K562 (cell line): ENCODE data around the gene TRPV6. TPM values are rescaled to one million over a fixed set of nuclear protein-coding genes. Genes with fewer than 3 reads are reported as not detected.

ENCODE experiments used
- ARHGAP35 ChIP-seq: fragments of 450-650 bp; IDR thresholded peaks from 2 replicates; pipeline ENCODE4 v1.6.1; 2018; ENCODE audit not compliant: partially characterized antibody
- BCOR ChIP-seq: fragments of 450-650 bp; IDR thresholded peaks from 2 replicates; pipeline ENCODE4 v1.6.1; 2016
- ELF1 ChIP-seq: fragments of 200-800 bp; sonication (Bioruptor generic); IDR thresholded peaks from 2 replicates; pipeline ENCODE4 v1.6.1; 2016; ENCODE audit warnings: missing genetic modification characterization, missing compliant biosample characterization
- GATA2 ChIP-seq: sonication (generic); formaldehyde crosslinking; IDR thresholded peaks from 2 replicates; pipeline ENCODE4 v1.4.0; 2020; ENCODE audit warnings: mild to moderate bottlenecking, missing genetic modification reagents
- MAFF ChIP-seq: IDR thresholded peaks from 2 replicates; pipeline ENCODE4 v1.6.1; 2012; ENCODE audit warnings: low read length, improper control_type of control experiment
- MBD2 ChIP-seq: sonication (generic); IDR thresholded peaks from 2 replicates; pipeline ENCODE4 v1.6.1; 2016; ENCODE audit warnings: low read depth, borderline replicate concordance
- PHTF2 ChIP-seq: fragments of 250-450 bp; sonication (Bioruptor Pico); IDR thresholded peaks from 2 replicates; pipeline ENCODE4 v1.5.0; 2021; ENCODE audit warnings: mild to moderate bottlenecking
- SREBF2 ChIP-seq: sonication (generic); formaldehyde crosslinking; IDR thresholded peaks from 2 replicates; pipeline ENCODE4 v1.4.0; 2020; ENCODE audit warnings: mild to moderate bottlenecking, missing genetic modification reagents
- ZFP30 ChIP-seq: fragments of 250-450 bp; sonication (Bioruptor Pico); IDR thresholded peaks from 2 replicates; pipeline ENCODE4 v1.8.0; 2022; ENCODE audit warnings: moderate library complexity, mild to moderate bottlenecking, inconsistent platforms, borderline replicate concordance
- ZNF384 ChIP-seq: IDR thresholded peaks from 2 replicates; pipeline ENCODE4 v1.6.1; 2012; ENCODE audit warnings: low read depth, low read length, improper control_type of control experiment
- ZNF589 ChIP-seq: fragments of 200-800 bp; sonication (Bioruptor generic); IDR thresholded peaks from 2 replicates; pipeline ENCODE4 v1.6.1; 2016; ENCODE audit warnings: low read depth, missing genetic modification characterization, missing compliant biosample characterization
- polyA plus RNA-seq, 8 experiments: library from polyadenylated mRNA; depleted of rRNA in 4 of 8; stranded (reverse) in 5 of 8; unstranded in 3 of 8; fragments of >200 nt; fragmentation: Nextera tagmentation in 2 of 8; fragmentation: Illumina TruSeq in 1 of 8; extraction: Ambion mirVana in 2 of 8; extraction: Trizol in 1 of 8; gene quantifications; 2 replicates each; pipeline versions ENCODE4 v1.2.1 to v1.2.3, GENCODE V29; 2011 to 2014; ENCODE audit warnings: inconsistent platforms in 1 of 8, missing spikeins in 1 of 8
- total RNA-seq, 7 experiments: library from RNA; depleted of rRNA in 6 of 7; stranded (reverse); fragments of >200 nt in 6 of 7; fragmentation: Illumina TruSeq in 2 of 7; extraction: Trizol in 2 of 7; gene quantifications; 2 replicates each; pipeline versions ENCODE4 v1.2.1 to v1.2.3, GENCODE V29; 2011 to 2021; ENCODE audit warnings: low replicate concordance in 1 of 7
- TF ChIP-seq, protein P1 (sequence below): sonication (generic); formaldehyde crosslinking; IDR thresholded peaks from 2 replicates; pipeline ENCODE4 v1.8.0; 2022; ENCODE audit warnings: mild to moderate bottlenecking, missing genetic modification reagents, borderline replicate concordance
- TF ChIP-seq, protein P2 (sequence below): fragments of 450-650 bp; formaldehyde crosslinking; IDR thresholded peaks from 2 replicates; pipeline ENCODE4 v1.4.0; 2020; ENCODE audit warnings: mild to moderate bottlenecking, moderate library complexity
- TF ChIP-seq, protein P3 (sequence below): fragments of 450-650 bp; formaldehyde crosslinking; IDR thresholded peaks from 2 replicates; pipeline ENCODE4 v1.4.0; 2020; ENCODE audit warnings: mild to moderate bottlenecking, moderate library complexity
- TF ChIP-seq, protein P4 (sequence below): sonication (generic); formaldehyde crosslinking; IDR thresholded peaks from 2 replicates; pipeline ENCODE4 v1.8.0; 2022; ENCODE audit warnings: mild to moderate bottlenecking, low read depth, missing genetic modification reagents
- TF ChIP-seq, protein P5 (sequence below): fragments of 450-650 bp; conservative IDR thresholded peaks from 2 replicates; pipeline ENCODE4 v1.6.1; 2016; ENCODE audit warnings: missing genetic modification characterization, low read depth, mild to moderate bottlenecking, control low read depth, missing compliant biosample characterization
- TF ChIP-seq, protein P6 (sequence below), 2 experiments: IDR thresholded peaks; 2 replicates each; pipeline ENCODE4 v1.6.1; 2012; ENCODE audit warnings: improper control_type of control experiment in 2 of 2, low read depth in 2 of 2, low read length in 2 of 2, borderline replicate concordance in 1 of 2
- TF ChIP-seq, protein P7 (sequence below): fragments of 450-650 bp; formaldehyde crosslinking; IDR thresholded peaks from 2 replicates; pipeline ENCODE4 v1.4.0; 2022; ENCODE audit warnings: mild to moderate bottlenecking, moderate library complexity

Gene TRPV6
- total and polyA plus RNA-seq, 9 of the 15 experiments (the other 6 are each of a cell fraction or from before 2014, with no cell fraction given) = 0.04 to 0.36 (median 0.11) TPM

DNA sequence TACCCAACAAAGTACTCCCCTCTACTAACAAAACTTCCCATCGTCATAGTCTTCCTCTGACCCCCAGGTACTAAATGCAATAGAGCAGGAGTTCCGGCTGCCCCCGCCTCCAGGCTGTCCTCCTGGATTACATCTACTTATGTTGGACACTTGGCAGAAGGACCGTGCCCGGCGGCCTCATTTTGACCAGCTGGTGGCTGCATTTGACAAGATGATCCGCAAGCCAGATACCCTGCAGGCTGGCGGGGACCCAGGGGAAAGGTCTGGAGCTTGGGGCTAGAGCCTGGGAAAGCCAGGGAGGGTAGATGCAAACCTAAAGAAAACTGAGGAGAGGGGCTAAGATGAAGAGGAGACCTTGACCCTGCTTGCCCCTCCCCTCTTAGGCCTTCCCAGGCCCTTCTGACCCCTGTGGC lies 15.4 kb downstream of the TRPV6 start (continued):
- TF ChIP-seq, protein P1, sequence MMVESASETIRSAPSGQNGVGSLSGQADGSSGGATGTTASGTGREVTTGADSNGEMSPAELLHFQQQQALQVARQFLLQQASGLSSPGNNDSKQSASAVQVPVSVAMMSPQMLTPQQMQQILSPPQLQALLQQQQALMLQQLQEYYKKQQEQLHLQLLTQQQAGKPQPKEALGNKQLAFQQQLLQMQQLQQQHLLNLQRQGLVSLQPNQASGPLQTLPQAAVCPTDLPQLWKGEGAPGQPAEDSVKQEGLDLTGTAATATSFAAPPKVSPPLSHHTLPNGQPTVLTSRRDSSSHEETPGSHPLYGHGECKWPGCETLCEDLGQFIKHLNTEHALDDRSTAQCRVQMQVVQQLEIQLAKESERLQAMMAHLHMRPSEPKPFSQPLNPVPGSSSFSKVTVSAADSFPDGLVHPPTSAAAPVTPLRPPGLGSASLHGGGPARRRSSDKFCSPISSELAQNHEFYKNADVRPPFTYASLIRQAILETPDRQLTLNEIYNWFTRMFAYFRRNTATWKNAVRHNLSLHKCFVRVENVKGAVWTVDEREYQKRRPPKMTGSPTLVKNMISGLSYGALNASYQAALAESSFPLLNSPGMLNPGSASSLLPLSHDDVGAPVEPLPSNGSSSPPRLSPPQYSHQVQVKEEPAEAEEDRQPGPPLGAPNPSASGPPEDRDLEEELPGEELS (CRISPR knock-in tag) = no peak
- TF ChIP-seq MAFF (no peak), MBD2 (no peak), ZNF384 (no peak), GATA2 (no peak), ZNF589 (CRISPR knock-in tag) (no peak), ZFP30 (no peak), BCOR (peak; percentile 77), ARHGAP35 (no peak), PHTF2 (no peak), ELF1 (no peak), SREBF2 (CRISPR knock-in tag) (no peak)
- TF ChIP-seq, protein P2, sequence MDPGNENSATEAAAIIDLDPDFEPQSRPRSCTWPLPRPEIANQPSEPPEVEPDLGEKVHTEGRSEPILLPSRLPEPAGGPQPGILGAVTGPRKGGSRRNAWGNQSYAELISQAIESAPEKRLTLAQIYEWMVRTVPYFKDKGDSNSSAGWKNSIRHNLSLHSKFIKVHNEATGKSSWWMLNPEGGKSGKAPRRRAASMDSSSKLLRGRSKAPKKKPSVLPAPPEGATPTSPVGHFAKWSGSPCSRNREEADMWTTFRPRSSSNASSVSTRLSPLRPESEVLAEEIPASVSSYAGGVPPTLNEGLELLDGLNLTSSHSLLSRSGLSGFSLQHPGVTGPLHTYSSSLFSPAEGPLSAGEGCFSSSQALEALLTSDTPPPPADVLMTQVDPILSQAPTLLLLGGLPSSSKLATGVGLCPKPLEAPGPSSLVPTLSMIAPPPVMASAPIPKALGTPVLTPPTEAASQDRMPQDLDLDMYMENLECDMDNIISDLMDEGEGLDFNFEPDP (CRISPR knock-in tag) = no peak
- TF ChIP-seq, protein P3, sequence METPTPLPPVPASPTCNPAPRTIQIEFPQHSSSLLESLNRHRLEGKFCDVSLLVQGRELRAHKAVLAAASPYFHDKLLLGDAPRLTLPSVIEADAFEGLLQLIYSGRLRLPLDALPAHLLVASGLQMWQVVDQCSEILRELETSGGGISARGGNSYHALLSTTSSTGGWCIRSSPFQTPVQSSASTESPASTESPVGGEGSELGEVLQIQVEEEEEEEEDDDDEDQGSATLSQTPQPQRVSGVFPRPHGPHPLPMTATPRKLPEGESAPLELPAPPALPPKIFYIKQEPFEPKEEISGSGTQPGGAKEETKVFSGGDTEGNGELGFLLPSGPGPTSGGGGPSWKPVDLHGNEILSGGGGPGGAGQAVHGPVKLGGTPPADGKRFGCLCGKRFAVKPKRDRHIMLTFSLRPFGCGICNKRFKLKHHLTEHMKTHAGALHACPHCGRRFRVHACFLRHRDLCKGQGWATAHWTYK (CRISPR knock-in tag) = no peak
- TF ChIP-seq, protein P4, sequence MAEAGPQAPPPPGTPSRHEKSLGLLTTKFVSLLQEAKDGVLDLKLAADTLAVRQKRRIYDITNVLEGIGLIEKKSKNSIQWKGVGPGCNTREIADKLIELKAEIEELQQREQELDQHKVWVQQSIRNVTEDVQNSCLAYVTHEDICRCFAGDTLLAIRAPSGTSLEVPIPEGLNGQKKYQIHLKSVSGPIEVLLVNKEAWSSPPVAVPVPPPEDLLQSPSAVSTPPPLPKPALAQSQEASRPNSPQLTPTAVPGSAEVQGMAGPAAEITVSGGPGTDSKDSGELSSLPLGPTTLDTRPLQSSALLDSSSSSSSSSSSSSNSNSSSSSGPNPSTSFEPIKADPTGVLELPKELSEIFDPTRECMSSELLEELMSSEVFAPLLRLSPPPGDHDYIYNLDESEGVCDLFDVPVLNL (CRISPR knock-in tag) = no peak
- TF ChIP-seq, protein P5, sequence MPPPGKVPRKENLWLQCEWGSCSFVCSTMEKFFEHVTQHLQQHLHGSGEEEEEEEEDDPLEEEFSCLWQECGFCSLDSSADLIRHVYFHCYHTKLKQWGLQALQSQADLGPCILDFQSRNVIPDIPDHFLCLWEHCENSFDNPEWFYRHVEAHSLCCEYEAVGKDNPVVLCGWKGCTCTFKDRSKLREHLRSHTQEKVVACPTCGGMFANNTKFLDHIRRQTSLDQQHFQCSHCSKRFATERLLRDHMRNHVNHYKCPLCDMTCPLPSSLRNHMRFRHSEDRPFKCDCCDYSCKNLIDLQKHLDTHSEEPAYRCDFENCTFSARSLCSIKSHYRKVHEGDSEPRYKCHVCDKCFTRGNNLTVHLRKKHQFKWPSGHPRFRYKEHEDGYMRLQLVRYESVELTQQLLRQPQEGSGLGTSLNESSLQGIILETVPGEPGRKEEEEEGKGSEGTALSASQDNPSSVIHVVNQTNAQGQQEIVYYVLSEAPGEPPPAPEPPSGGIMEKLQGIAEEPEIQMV (tag) = no peak
- TF ChIP-seq, protein P6, sequence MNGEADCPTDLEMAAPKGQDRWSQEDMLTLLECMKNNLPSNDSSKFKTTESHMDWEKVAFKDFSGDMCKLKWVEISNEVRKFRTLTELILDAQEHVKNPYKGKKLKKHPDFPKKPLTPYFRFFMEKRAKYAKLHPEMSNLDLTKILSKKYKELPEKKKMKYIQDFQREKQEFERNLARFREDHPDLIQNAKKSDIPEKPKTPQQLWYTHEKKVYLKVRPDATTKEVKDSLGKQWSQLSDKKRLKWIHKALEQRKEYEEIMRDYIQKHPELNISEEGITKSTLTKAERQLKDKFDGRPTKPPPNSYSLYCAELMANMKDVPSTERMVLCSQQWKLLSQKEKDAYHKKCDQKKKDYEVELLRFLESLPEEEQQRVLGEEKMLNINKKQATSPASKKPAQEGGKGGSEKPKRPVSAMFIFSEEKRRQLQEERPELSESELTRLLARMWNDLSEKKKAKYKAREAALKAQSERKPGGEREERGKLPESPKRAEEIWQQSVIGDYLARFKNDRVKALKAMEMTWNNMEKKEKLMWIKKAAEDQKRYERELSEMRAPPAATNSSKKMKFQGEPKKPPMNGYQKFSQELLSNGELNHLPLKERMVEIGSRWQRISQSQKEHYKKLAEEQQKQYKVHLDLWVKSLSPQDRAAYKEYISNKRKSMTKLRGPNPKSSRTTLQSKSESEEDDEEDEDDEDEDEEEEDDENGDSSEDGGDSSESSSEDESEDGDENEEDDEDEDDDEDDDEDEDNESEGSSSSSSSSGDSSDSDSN (IDR thresholded peaks at IDR 0.05; ENCODE audit: borderline replicate concordance in 1 of 2, low read depth in 2 of 2, low read length in 2 of 2) = no peak
- TF ChIP-seq, protein P7, sequence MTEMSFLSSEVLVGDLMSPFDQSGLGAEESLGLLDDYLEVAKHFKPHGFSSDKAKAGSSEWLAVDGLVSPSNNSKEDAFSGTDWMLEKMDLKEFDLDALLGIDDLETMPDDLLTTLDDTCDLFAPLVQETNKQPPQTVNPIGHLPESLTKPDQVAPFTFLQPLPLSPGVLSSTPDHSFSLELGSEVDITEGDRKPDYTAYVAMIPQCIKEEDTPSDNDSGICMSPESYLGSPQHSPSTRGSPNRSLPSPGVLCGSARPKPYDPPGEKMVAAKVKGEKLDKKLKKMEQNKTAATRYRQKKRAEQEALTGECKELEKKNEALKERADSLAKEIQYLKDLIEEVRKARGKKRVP (CRISPR knock-in tag) = no peak
